GM19395 (cell line): ENCODE results near the gene GRK3.
"Not testable (repeated sequence)": the region's sequence is repeated elsewhere in the genome, so short reads cannot be mapped to it uniquely, and the experiment has no call there.

Source experiments
- ATAC-seq: cut with Tn5 transposase; IDR thresholded peaks from one replicate; pipeline ENCODE4 v1.9.1; 2021; ENCODE audit warnings: mild to moderate bottlenecking, moderate library complexity; ENCODE audit not compliant: unreplicated experiment

GRK3 gene

DNA sequence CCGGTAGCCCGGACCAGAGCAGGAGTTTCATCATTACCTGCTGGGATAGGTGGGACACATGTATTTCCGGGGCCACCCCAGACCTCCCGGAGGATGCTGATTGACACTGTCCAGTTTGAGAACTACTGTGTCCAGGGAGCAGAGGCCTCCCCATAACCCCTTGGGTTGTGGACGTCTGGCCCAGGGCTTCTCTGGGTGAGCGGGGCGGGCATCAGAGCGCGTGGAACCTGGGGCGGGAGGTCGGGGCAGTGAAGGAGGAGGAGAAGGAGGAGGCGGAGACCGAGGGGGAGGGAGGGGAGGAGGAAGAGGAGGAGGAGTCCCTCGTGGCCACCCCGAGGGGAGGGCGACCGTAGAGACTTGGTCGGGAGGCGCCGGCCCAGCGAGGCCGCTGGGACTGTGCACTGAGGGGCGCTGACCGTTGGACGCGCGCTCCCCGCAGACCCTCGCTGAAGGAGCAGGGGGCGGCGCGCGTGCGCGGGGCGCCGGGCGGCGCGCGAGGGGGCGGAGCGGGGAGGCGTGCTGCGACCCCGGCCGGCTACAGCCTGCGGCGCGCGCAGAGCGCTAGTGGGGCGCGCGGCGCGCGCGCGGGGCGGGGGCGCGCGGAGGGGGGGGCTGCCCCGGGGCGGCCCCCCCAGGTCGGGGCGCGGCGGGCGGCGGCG, at the start of gene GRK3:
Gene GRK3 (plus strand): TSS at position 356 of the 659 bp plus-strand sequence. CDS start 366 bp downstream, outside the sequence.
- no peak for ATAC-seq

GRCh38 chr22:25518000-25518663, 46.3 kb upstream of the GRK3 start:
- ATAC-seq, result no peak

DNA sequence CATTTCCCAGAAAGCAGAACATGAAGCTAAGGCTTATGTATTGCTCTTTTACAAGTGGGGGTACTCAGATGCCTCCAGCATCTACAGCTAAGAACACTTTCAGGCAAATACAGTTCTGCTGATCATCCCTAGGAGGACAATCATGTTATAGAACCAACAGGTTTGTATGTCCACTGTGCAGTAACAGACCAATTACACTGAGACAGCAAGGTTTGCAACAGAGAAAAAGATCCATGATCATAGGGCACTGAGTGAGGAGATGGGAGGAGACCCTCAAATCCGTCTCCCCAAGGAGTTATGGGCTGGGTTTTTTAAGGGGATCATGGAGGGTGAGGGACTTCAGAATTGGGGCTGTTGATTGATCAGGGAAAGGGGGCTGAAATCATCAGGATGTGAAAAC, 39.1 kb upstream of the GRK3 start:
- no peak for ATAC-seq

DNA sequence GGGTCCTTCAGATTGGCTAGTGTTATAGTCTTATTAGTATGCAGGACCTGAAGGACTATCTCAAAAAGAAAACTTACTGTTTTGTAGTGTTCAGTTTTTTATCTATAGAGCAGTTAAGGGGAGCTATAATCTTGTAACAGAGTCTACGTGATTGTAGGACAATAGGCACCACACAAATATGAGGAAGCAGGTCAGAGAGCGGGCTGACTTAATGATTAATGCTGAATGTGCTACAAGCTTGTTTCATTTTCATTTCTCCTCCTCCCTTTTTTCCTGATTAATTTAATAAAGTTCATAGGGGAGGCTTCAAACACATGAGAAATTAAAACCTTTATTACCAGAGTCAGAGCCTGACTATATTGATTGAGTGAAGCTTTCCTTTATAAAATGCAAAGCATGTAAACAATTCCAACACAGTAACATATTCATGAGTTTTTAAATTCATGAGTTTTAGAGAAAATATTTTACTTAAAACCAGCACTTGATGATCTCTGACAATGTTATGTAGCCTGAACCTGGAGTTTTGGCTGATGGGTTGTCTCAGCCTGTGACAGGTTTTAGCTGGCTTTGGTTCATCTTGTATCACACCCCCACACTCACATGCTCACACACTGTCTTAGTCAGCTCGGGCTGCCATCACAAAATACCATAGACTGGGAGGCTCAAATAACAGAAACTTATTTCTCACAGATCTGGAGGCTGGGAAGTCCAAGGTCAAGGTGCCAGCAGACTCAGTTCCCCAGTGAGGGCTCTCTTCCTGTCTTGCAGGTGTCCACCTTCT, 38.5 kb upstream of the GRK3 start:
- not testable (repeated sequence) for ATAC-seq

- ATAC-seq, result not testable (repeated sequence)
Measured at GRCh38 chr22:25527016-25527415, 37.5 kb upstream of the GRK3 start.

DNA sequence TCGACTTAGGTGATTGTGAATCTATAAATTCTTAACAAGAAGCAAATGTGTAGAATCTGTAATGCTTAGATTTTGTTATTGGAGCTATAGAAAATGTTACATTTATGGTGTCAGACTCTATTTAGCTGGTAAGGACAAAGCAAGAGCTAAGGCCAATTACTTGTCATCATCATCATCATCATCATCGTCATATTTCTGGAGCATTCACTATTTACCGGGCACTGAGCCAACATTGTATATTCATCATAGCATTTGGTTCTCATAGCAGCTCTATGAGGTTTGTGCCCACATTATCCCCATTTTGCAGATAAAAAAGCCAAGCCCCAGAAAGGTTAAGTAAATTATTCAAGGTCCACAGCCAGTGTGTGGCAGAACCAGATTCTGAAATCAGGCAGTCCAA, 36.4 kb upstream of the GRK3 start:
- ATAC-seq, result not testable (repeated sequence)

- not testable (repeated sequence) for ATAC-seq
Measured at GRCh38 chr22:25529059-25529458, 35.4 kb upstream of the GRK3 start.

GRCh38 chr22:25529541-25530137, 34.8 kb upstream of the GRK3 start:
- not testable (repeated sequence) for ATAC-seq

DNA sequence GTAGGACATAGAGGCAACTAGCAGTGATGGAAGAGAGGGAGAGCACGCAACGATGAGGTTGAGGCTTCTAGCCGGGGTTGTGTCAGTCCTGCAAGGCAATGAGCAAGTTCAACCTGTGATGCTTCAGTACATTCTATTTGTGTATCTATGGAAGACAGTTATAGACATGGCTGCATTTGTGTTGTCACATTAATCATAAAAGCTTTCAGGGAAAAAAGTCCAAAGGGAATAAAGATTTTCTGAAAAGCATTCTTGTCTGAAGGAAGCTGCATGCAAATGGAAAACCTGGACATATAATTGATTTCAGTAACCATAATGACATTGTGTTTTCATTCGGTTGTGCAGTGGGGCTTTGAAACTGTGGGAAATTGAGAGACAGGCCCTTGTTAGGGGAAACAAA, 32.8 kb upstream of the GRK3 start:
- not testable (repeated sequence) for ATAC-seq

DNA sequence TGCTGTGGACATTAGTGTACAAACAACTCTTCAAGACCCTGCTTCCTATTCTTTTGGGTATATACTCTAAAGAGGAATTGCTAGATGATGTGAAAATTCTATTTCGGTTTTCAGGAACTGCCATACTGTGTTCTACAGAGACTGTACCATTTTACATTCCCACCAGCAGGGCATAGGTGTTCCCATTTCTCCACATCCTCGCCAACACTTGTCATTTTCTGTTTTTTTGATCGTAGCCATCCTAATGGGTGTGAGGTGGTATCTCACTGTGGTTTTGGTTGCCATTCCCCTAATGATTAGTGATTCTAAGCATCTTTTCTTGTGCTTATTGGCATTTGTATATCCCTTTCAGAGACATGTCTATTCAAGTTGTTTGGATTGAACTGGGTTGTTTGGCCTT, 29.8 kb upstream of the GRK3 start:
- no peak for ATAC-seq

- ATAC-seq, result no peak
Measured at GRCh38 chr22:25536589-25536988, 27.9 kb upstream of the GRK3 start.

GRCh38 chr22:25540166-25540907, 24.1 kb upstream of the GRK3 start:
- ATAC-seq, result no peak

DNA sequence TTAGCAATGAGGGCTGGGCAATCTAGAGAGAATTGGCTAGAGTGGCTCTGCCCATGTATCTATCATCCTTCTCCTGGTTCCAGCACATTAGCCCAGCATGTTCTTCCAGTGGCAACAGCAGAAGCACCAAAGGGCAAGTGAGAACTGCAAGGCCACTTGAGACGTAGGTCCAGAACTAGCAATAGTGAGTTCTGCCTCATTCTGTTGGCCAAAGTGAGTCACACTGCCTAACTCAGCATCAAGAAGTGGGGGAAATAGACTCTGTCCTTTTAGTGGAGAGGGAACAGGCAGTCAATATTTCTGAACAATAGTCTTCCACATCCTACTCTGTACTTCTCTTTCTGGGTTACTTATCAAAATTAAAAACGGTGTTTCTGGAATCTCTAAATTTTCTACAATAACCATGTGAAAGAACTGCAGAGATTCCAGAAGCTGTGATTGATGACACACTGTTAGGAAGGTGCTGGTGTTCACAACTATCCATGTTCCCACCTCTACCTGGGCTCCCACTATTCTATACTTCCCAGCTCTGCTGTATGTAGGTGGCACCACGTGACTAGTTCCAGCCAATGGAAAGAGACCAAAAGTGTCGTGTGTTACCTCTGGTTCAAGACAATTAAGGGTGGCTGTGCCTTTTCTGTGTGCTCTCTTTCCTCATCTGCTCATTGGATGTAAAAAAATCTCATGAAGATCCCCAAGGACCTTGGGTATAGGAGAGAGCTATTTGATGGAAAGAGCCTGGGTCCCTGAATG, 23.4 kb upstream of the GRK3 start:
- no peak for ATAC-seq

GRCh38 chr22:25542191-25542590, 22.3 kb upstream of the GRK3 start:
- no peak for ATAC-seq

- ATAC-seq, result no peak
Measured at GRCh38 chr22:25542720-25543402, 21.6 kb upstream of the GRK3 start.

GRCh38 chr22:25545146-25545545, 19.3 kb upstream of the GRK3 start:
- no peak for ATAC-seq

DNA sequence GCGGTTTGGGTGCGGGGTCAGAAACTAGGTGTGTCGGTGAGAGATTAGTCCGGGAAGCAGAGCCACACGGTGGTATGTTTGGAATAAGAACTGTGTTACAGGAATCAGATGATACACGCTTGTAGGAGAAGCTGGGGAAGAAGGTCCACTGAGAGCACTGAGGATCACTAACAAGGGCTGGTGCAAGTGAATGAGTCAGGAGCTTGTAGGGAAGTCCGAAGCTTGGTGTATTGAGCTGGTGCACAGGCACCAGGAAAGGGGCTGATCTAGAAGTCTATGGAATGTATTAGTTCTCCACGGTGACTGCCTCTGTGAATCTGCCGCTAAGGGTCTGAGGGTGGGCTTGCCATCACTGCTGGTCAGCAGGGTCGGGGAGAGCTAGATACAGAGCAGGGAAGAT, 18.8 kb upstream of the GRK3 start:
- ATAC-seq, result no peak

GRCh38 chr22:25546242-25546641, 18.2 kb upstream of the GRK3 start:
- no peak for ATAC-seq

- ATAC-seq, result no peak
Measured at GRCh38 chr22:25546751-25547150, 17.7 kb upstream of the GRK3 start.
